ENCODE measurements around the gene FBXO3.

The FBXO3 gene

DNA sequence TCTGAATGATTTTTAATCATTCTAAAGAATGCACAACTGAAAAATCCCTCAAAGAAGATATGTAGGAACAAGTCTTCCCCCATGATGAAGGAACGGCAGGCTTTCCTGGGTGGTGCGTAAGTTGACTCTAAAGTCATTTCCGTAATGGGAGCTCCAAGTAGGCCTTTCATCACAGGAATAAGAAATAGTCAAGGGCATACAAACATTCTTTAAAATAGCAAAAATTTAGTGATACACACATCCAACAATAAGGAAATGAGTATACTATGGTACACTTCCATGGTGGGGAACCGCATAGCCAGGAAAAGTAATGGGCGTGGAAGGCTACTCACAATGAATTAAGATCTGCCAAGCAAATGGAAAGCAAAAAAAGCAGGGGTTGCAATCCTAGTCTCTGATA lies 48.8 kb downstream of the FBXO3 start:
- Histone ChIP-seq H3K9ac (ENCODE audit: low read length) (no peak overlapping the region), H4K20me1 (ENCODE audit: low read depth, low read length) (no peaks in the 10 kb centered on the region), H3K4me3 (ENCODE audit: insufficient read depth, low read length, poor library complexity, severe bottlenecking) (no peak overlapping the region), H3K27ac (ENCODE audit: low read depth, low read length) (no peak overlapping the region), H2AFZ (ENCODE audit: low read depth, low read length, severe bottlenecking) (no peak overlapping the region), H3K9me3 (ENCODE audit: insufficient read depth, low read length) (no peaks in the 10 kb centered on the region), H3K79me2 (ENCODE audit: insufficient read depth, low read length) (no peaks in the 10 kb centered on the region), H3K4me2 (ENCODE audit: low read depth, low read length, poor library complexity, severe bottlenecking) (no peak overlapping the region), H3F3A (ENCODE audit: insufficient read depth) (no peaks in the 10 kb centered on the region), H3K27me3 (ENCODE audit: low read length) (no peaks in the 10 kb centered on the region), H3K36me3 (ENCODE audit: low read length) (no peaks in the 10 kb centered on the region), H3K9me2 (replicated peaks; ENCODE audit: insufficient read depth, low read length) (no peaks in the 10 kb centered on the region)
- TF ChIP-seq, protein P1, sequence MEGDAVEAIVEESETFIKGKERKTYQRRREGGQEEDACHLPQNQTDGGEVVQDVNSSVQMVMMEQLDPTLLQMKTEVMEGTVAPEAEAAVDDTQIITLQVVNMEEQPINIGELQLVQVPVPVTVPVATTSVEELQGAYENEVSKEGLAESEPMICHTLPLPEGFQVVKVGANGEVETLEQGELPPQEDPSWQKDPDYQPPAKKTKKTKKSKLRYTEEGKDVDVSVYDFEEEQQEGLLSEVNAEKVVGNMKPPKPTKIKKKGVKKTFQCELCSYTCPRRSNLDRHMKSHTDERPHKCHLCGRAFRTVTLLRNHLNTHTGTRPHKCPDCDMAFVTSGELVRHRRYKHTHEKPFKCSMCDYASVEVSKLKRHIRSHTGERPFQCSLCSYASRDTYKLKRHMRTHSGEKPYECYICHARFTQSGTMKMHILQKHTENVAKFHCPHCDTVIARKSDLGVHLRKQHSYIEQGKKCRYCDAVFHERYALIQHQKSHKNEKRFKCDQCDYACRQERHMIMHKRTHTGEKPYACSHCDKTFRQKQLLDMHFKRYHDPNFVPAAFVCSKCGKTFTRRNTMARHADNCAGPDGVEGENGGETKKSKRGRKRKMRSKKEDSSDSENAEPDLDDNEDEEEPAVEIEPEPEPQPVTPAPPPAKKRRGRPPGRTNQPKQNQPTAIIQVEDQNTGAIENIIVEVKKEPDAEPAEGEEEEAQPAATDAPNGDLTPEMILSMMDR (IDR thresholded peaks at IDR 0.05; ENCODE audit: insufficient read depth, low read length, poor library complexity, severe bottlenecking), result no peak
- no peak for TF ChIP-seq EZH2phosphoT487 (conservative IDR thresholded peaks at IDR 0.05; ENCODE audit: low read length)

- no peaks in the 10 kb centered on the region for H4K20me1 ChIP-seq (ENCODE audit: low read depth, low read length)
- H3K9ac ChIP-seq (ENCODE audit: low read length), result no peak overlapping the region
- no peaks in the 10 kb centered on the region for H3K79me2 ChIP-seq (ENCODE audit: insufficient read depth, low read length)
- H3K9me2 ChIP-seq (replicated peaks; ENCODE audit: insufficient read depth, low read length), result no peaks in the 10 kb centered on the region
- TF ChIP-seq, protein P1 (IDR thresholded peaks at IDR 0.05; ENCODE audit: insufficient read depth, low read length, poor library complexity, severe bottlenecking), result no peak
- TF ChIP-seq EZH2phosphoT487 (conservative IDR thresholded peaks at IDR 0.05; ENCODE audit: low read length), result no peak
- H3K9me3 ChIP-seq (ENCODE audit: insufficient read depth, low read length), result no peaks in the 10 kb centered on the region
- no peak overlapping the region for H3K4me3 ChIP-seq (ENCODE audit: insufficient read depth, low read length, poor library complexity, severe bottlenecking)
- no peak overlapping the region for H3K4me2 ChIP-seq (ENCODE audit: low read depth, low read length, poor library complexity, severe bottlenecking)
- H3K36me3 ChIP-seq (ENCODE audit: low read length), result no peaks in the 10 kb centered on the region
- no peak overlapping the region for H3K27ac ChIP-seq (ENCODE audit: low read depth, low read length)
- no peaks in the 10 kb centered on the region for H3F3A ChIP-seq (ENCODE audit: insufficient read depth)
- no peaks in the 10 kb centered on the region for H3K27me3 ChIP-seq (ENCODE audit: low read length)
- H2AFZ ChIP-seq (ENCODE audit: low read depth, low read length, severe bottlenecking), result no peak overlapping the region
Measured at GRCh38 chr11:33724644-33725035, 49.7 kb downstream of the FBXO3 start.

DNA sequence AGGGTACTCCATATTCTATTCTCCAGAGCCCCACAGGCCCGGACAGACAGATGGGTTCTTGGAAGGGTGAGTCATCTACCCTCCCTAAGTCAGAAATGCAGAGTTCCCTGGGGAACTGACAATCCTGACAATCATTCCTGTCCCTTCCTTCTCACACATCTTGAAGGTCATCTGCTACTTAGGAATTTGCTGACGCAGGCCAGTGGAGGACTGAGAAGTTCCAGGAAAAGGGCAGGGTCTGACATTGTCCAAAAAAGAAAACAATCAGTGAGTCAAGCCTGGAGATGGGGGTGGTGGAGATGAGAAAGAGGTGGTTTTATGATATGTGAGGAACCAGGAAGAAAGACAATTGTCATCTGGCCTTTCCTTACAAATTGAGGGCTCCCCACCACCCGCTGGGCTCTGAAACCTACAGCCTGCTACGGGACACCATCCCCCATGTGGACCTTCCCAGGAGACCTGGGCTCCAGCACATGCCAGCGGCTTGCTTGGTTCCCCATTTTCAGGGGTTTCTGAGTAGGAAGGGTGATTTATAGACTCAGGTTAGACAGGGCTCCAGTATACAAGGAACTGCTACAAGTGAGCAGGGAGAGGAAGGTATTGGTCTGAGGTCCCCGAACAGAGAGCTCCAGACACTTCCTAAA lies 51.0 kb downstream of the FBXO3 start:
- H3K9me2 ChIP-seq (replicated peaks; ENCODE audit: insufficient read depth, low read length), result no peaks in the 10 kb centered on the region
- no peaks in the 10 kb centered on the region for H3K9me3 ChIP-seq (ENCODE audit: insufficient read depth, low read length)
- no peaks in the 10 kb centered on the region for H3K79me2 ChIP-seq (ENCODE audit: insufficient read depth, low read length)
- H3F3A ChIP-seq (ENCODE audit: insufficient read depth), result no peaks in the 10 kb centered on the region
- no peak overlapping the region for H3K9ac ChIP-seq (ENCODE audit: low read length)
- H3K27me3 ChIP-seq (ENCODE audit: low read length), result no peaks in the 10 kb centered on the region
- no peaks in the 10 kb centered on the region for H4K20me1 ChIP-seq (ENCODE audit: low read depth, low read length)
- no peak overlapping the region for H3K4me3 ChIP-seq (ENCODE audit: insufficient read depth, low read length, poor library complexity, severe bottlenecking)
- no peak overlapping the region for H3K27ac ChIP-seq (ENCODE audit: low read depth, low read length)
- H3K4me2 ChIP-seq (ENCODE audit: low read depth, low read length, poor library complexity, severe bottlenecking), result no peak overlapping the region
- TF ChIP-seq, protein P1 (IDR thresholded peaks at IDR 0.05; ENCODE audit: insufficient read depth, low read length, poor library complexity, severe bottlenecking), result no peak
- no peak for TF ChIP-seq EZH2phosphoT487 (conservative IDR thresholded peaks at IDR 0.05; ENCODE audit: low read length)
- H2AFZ ChIP-seq (ENCODE audit: low read depth, low read length, severe bottlenecking), result no peak overlapping the region
- H3K36me3 ChIP-seq (ENCODE audit: low read length), result no peaks in the 10 kb centered on the region
